ENCODE data around the gene TEX38.
"Not testable (repeated sequence)": the region's sequence is repeated elsewhere in the genome, so short reads cannot be mapped to it uniquely, and the experiment has no call there.

TEX38 gene

GRCh38 chr1:46671554-46671953 is at the start of gene TEX38:
TSS of gene TEX38 (plus strand) at chr1:46671854. CDS start at chr1:46671935, 81 bp downstream.
- in situ Hi-C loops (cut with MboI; ENCODE audit: low sequenced_read_pairs), result no loop called here

GRCh38 chr1:46621930-46622329 is 49.7 kb upstream of the TEX38 start:
- in situ Hi-C loops (cut with MboI; ENCODE audit: low sequenced_read_pairs), result no loop called here

- in situ Hi-C loops (cut with MboI; ENCODE audit: low sequenced_read_pairs), result no loop called here
Observed at GRCh38 chr1:46622344-46622743, 49.3 kb upstream of the TEX38 start.

GRCh38 chr1:46623743-46624644 is 47.7 kb upstream of the TEX38 start:
- in situ Hi-C loops (cut with MboI; ENCODE audit: low sequenced_read_pairs), result no loop called here

DNA sequence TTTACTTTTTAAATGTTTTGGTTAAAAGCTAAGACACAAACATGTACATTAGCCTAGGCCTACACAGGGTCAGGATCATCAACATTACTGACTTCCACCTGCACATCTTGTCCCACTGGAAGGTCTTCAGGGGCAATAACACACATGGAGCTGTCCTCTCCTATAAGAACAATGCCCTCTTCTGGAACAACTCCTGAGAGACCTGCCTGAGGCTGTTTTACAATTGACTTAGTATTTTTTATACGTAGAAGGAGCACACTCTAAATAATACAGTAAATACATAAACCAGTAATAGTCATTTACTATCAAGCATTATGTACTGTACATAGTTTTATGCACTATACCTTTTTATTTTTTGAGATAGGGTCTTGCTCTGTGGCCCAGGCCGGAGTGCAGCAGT is 40.9 kb upstream of the TEX38 start:
- in situ Hi-C loops (cut with MboI; ENCODE audit: low sequenced_read_pairs), result no loop called here

DNA sequence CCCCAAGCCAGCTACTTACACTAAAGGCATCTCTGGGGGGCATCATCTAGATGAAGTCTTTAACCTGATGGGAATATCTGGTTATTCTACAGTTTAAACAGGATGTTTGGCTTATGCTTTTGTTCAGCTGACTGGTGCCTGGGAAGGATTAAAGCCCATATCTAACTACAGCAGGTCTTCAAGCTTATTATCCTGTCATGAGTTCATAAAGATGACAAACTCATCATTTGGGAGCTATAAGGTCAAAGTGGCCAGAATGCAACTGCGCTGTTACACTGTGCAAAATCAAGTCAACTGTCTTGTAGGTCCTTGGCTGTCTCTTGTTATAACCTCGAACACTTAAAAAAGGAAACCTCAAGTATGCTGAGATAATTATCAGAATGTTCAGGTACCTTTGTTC is 36.4 kb upstream of the TEX38 start:
- in situ Hi-C loops (cut with MboI; ENCODE audit: low sequenced_read_pairs), result no loop called here

- in situ Hi-C loops (cut with MboI; ENCODE audit: low sequenced_read_pairs), result no loop called here
Observed at GRCh38 chr1:46637444-46638083, 34.1 kb upstream of the TEX38 start.

- in situ Hi-C loops (cut with MboI; ENCODE audit: low sequenced_read_pairs), result no loop called here
Observed at GRCh38 chr1:46638921-46639320, 32.7 kb upstream of the TEX38 start.

DNA sequence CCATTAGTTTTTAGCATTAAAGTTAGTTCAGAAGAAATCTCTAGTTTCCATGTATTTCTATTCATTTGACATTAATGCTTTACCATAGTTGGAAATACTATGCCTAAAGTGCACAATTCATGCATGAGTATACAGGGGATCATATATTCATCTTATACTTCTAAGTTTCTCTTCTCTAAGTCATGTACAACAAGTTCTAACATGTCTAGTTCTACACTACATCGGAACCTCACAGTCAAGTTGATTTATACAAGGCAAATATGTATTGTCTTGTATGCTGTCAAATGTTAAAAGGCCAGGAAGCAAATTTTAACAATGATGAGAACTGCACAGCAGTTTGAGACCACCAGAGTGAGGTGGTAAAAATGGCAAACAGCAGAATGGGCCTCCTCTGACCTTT is 32.1 kb upstream of the TEX38 start:
- in situ Hi-C loops (cut with MboI; ENCODE audit: low sequenced_read_pairs), result no loop called here

- in situ Hi-C loops (cut with MboI; ENCODE audit: low sequenced_read_pairs), result no loop called here
Observed at GRCh38 chr1:46642115-46642680, 29.5 kb upstream of the TEX38 start.

DNA sequence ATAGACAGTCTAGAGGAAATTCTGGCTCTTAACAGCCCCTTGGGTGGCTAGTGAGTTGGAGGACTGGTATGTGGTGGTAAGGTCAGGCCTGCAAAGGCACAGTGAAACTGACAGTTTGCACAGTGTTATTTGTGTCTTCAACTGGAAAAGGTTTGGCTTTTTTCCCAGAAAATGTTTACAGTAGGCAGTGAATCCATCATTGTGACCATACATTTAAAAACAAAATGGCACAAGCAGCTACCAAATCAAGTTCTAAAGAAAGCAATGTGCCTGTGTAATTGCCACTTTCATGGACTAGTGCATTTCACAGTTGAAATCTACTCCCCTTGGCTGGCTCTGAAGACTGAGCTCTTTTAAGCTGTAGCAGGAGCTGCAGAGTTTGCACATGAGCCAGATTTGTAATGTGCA is 28.3 kb upstream of the TEX38 start:
- in situ Hi-C loops (cut with MboI; ENCODE audit: low sequenced_read_pairs), result no loop called here

GRCh38 chr1:46645815-46646214 is 25.8 kb upstream of the TEX38 start:
- in situ Hi-C loops (cut with MboI; ENCODE audit: low sequenced_read_pairs), result no loop called here

GRCh38 chr1:46646331-46646730 is 25.3 kb upstream of the TEX38 start:
- in situ Hi-C loops (cut with MboI; ENCODE audit: low sequenced_read_pairs), result no loop called here

DNA sequence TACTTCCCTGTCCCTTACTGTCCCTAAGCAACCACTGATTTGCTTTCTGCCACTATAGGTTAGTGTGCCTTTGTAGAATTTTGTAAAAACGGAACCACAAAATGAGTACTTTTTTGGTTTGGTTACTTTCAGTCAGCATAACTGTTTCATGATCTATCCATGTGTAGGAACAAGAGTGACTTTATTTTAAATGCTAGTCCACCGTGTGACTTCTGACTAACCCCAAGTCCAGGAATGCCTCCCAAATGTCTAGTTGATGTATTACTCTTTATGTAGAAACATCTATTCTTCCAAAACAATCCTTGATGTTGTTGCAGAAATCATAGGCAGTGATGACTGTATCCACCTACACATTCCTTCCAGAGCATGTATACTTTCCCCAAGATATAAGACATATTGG is 24.8 kb upstream of the TEX38 start:
- in situ Hi-C loops (cut with MboI; ENCODE audit: low sequenced_read_pairs), result no loop called here

GRCh38 chr1:46647611-46648010 is 24.0 kb upstream of the TEX38 start:
- in situ Hi-C loops (cut with MboI; ENCODE audit: low sequenced_read_pairs), result no loop called here

- in situ Hi-C loops (cut with MboI; ENCODE audit: low sequenced_read_pairs), result no loop called here
Observed at GRCh38 chr1:46649764-46650163, 21.9 kb upstream of the TEX38 start.

GRCh38 chr1:46650491-46650890 is 21.2 kb upstream of the TEX38 start:
- in situ Hi-C loops (cut with MboI; ENCODE audit: low sequenced_read_pairs), result no loop called here

DNA sequence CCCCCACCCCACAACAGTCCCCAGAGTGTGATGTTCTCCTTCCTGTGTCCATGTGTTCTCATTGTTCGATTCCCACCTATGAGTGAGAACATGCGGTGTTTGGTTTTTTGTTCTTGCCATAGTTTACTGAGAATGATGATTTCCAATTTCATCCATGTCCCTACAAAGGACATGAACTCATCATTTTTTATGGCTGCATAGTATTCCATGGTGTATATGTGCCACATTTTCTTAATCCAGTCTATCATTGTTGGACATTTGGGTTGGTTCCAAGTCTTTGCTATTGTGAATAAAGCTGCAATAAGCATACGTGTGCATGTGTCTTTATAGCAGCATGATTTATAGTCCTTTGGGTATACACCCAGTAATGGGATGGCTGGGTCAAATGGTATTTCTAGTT is 20.5 kb upstream of the TEX38 start:
- in situ Hi-C loops (cut with MboI; ENCODE audit: low sequenced_read_pairs), result not testable (repeated sequence)

DNA sequence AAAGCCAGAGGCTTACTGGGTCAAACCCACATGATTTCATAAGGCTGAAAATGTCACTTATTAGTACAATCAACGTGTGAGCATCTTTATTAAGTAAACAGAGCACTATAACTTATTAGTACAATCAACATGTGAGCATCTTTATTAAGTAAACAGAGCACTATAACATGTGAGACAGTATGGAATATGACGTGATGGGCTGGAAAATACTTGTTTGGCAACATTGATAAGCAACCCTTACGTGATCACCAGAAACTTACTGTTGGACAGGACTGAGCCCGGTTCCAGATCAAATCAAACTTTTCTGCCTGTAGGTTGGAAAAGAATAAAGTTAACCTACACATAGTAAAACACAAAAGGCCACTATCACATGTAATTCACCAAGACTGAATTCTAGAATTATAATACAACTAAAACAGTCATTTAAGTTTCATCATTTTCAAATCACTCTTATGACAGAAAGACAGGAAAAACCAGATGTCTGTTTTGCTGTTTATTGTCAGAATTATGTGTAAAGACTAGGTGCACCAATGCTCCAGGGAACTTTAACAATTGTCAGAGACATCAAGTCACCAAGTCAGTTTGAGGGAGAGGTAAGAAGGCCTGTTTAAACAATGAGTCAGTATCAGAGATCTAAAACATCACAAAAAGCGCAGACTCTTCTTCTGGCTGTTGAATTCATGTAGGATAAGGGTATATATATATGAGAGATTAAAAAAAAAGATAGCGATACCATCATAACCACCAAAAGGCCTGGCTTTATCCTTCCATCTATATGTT is 19.1 kb upstream of the TEX38 start:
- in situ Hi-C loops (cut with MboI; ENCODE audit: low sequenced_read_pairs), result no loop called here

DNA sequence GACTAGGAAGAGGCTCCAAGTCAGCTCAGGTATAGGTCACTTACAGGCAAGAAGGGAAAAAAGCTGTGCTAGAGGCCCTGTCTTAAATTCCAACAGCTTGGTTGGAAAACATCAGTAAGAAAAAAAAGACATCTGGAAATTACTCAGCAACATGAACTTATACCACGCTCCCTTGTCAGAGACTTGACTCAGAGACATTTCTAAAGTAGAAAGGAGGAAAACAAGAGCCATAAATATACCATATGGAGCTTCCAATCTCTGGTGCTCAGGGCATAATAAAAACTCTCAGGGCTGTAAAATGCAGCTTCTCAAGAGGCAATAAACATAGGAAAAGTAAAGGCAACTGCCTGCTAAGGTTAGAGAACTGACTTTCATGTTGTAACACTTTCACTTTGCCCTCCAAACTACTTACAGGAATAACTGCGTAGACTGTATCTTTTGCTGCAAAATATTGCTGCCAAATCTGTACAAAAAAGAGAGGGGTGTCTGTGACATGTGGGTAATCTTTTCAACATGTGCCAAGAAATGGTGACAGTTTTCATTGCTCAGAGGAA is 18.2 kb upstream of the TEX38 start:
- in situ Hi-C loops (cut with MboI; ENCODE audit: low sequenced_read_pairs), result no loop called here

GRCh38 chr1:46654012-46654411 is 17.6 kb upstream of the TEX38 start:
- in situ Hi-C loops (cut with MboI; ENCODE audit: low sequenced_read_pairs), result no loop called here

Data from HL-60/S4 treated with retinoic acid at 250 ng/mL for 4 days and 3 days (cell line).